GM12878 (cell line): Measurements from ENCODE around the gene MRPS18A. TPM values are rescaled to one million over a fixed set of nuclear protein-coding genes. Genes with fewer than 3 reads are reported as not detected.

ENCODE experiments used
- ATAC-seq: fragments of 200-7000 bp; cut with Tn5 transposase; 3 replicates; pipeline ENCODE4 v1.9.1; 2020; ENCODE audit warnings: mild to moderate bottlenecking, moderate library complexity
- BruUV-seq: library from RNA; stranded (reverse); fragments of 400-500 nt; replicated peaks from 2 replicates; lab custom pipeline; 2021; lab: Mats Ljungman, UMichigan
- CTCF ChIA-PET: fragments of 300-600 bp; sonication (Branson Sonifier 250); formaldehyde crosslinking; extraction: SDS; loops from one replicate; lab custom pipeline; 2021; ENCODE audit warnings: inconsistent platforms; lab: Yijun Ruan, JAX
- POLR2A ChIA-PET: fragments of 350-600 bp; formaldehyde crosslinking; extraction: SDS; loops from one replicate; lab custom pipeline; 2021; ENCODE audit warnings: inconsistent platforms; lab: Charles Lee
- RAD21 ChIA-PET: fragments of 300-600 bp; sonication (Branson Sonifier 250); formaldehyde crosslinking; loops from one replicate; lab custom pipeline; 2023; ENCODE audit warnings: antibody characterized with exemption; ENCODE audit not compliant: unreplicated experiment; lab: Charles Lee
- SMC1A ChIA-PET: fragments of 300-600 bp; sonication (Branson Sonifier 250); formaldehyde crosslinking; loops from one replicate; lab custom pipeline; 2023; ENCODE audit not compliant: unreplicated experiment, uncharacterized antibody; lab: Charles Lee
- DNase-seq: peaks from one replicate; pipeline ENCODE4 v3.0.0-alpha.2; 2011; ENCODE audit warnings: low read depth, low spot score
- FAIRE-seq: peaks from 3 replicates; lab custom pipeline; 2011; peaks lifted over from hg19 to GRCh38; lab: Jason Lieb, UNC
- H2AFZ ChIP-seq: 2 replicates; pipeline ENCODE4 v1.6.0; 2011; ENCODE audit warnings: low read depth, low read length, control low read depth; ENCODE audit not compliant: control insufficient read depth
- H3K27ac ChIP-seq: 2 replicates; pipeline ENCODE4 v1.5.1; 2011; ENCODE audit warnings: control low read depth; ENCODE audit not compliant: control insufficient read depth, insufficient read depth
- H3K27me3 ChIP-seq, 2 experiments: replicated peaks in 1 of 2; 2 replicates each; pipeline versions ENCODE4 v1.6.0 to v1.6.1; 2011; ENCODE audit warnings: low read length in 1 of 2; ENCODE audit not compliant: control insufficient read depth in 2 of 2, insufficient read depth in 2 of 2
- H3K36me3 ChIP-seq, 2 experiments: 2 replicates each; pipeline ENCODE4 v1.5.1; 2011; ENCODE audit warnings: low read length in 1 of 2; ENCODE audit not compliant: control insufficient read depth in 2 of 2, insufficient read depth in 2 of 2
- H3K4me1 ChIP-seq: 2 replicates; pipeline ENCODE4 v1.6.1; 2011; ENCODE audit warnings: mild to moderate bottlenecking, low read length, moderate library complexity, mixed read lengths; ENCODE audit not compliant: control insufficient read depth, insufficient read depth
- H3K4me2 ChIP-seq: 2 replicates; pipeline ENCODE4 v1.6.0; 2011; ENCODE audit warnings: control low read depth; ENCODE audit not compliant: control insufficient read depth, insufficient read depth
- H3K4me3 ChIP-seq: fragments of 200-600 bp; sonication (generic); 2 replicates; pipeline ENCODE4 v1.5.1; 2016
- H3K79me2 ChIP-seq: 2 replicates; pipeline ENCODE4 v1.6.0; 2011; ENCODE audit warnings: low read length; ENCODE audit not compliant: control insufficient read depth, insufficient read depth
- H3K9ac ChIP-seq: 2 replicates; pipeline ENCODE4 v1.8.0; 2011; ENCODE audit warnings: low read length, control low read depth, mixed read lengths; ENCODE audit not compliant: control insufficient read depth, insufficient read depth
- H3K9me3 ChIP-seq: replicated peaks from 3 replicates; pipeline ENCODE4 v1.5.1; 2011; ENCODE audit warnings: mild to moderate bottlenecking, low read length; ENCODE audit not compliant: control insufficient read depth, insufficient read depth
- H4K20me1 ChIP-seq: 2 replicates; pipeline ENCODE4 v1.6.0; 2011; ENCODE audit not compliant: control insufficient read depth, insufficient read depth
- BCL3 ChIP-seq: IDR thresholded peaks from 2 replicates; pipeline ENCODE4 v1.6.1; 2011; ENCODE audit warnings: borderline replicate concordance, low read depth, mild to moderate bottlenecking, moderate library complexity, low read length; ENCODE audit not compliant: insufficient read depth, poor library complexity, severe bottlenecking
- CHD1 ChIP-seq: IDR thresholded peaks from 2 replicates; pipeline ENCODE4 v1.6.1; 2012; ENCODE audit warnings: low read depth, low read length, improper control_type of control experiment
- HDAC2 ChIP-seq: fragments of 200-600 bp; sonication (generic); IDR thresholded peaks from 2 replicates; pipeline ENCODE4 v1.6.1; 2017
- IRF4 ChIP-seq: IDR thresholded peaks from 2 replicates; pipeline ENCODE4 v1.6.1; 2011; ENCODE audit warnings: low read depth, low read length
- PRDM15 ChIP-seq: fragments of 450-650 bp; formaldehyde crosslinking; IDR thresholded peaks from 2 replicates; pipeline ENCODE4 v1.4.0; 2020; ENCODE audit warnings: mild to moderate bottlenecking, moderate library complexity
- WGBS: methylation state at CpG from one replicate; pipeline ENCODE4 v1.1.6; 2016; ENCODE audit warnings: low lambda C conversion rate; ENCODE audit not compliant: insufficient replicate concordance, insufficient coverage; ENCODE audit errors: missing lambda C conversion rate; 5-methylcytosine and 5-hydroxymethylcytosine counted together
- in situ Hi-C: fragments of 300-500 bp; cut with MboI; formaldehyde crosslinking; loops from 9 replicates; pipeline ENCODE4 v1.14.3; 2018; ENCODE audit warnings: mixed read lengths
- intact Hi-C: fragments of 100-400 bp; cut with micrococcal nuclease; formaldehyde crosslinking; loops from one replicate; pipeline ENCODE4 v1.14.2; 2022; ENCODE audit not compliant: unreplicated experiment
- polyA plus RNA-seq, 11 experiments: library from polyadenylated mRNA; depleted of rRNA in 4 of 11; unstranded in 6 of 11; stranded (reverse) in 5 of 11; fragments of >200 nt; fragmentation: Nextera tagmentation in 4 of 11; fragmentation: Illumina TruSeq in 1 of 11; extraction: Ambion mirVana in 4 of 11; extraction: Trizol in 1 of 11; gene quantifications; 1 replicate in 1 of 11; 2 replicates in 10 of 11; pipeline versions ENCODE4 v1.2.1 to v1.2.3, GENCODE V29; 2011 to 2016; ENCODE audit warnings: inconsistent platforms in 2 of 11, missing spikeins in 2 of 11, low read depth in 1 of 11
- total RNA-seq, 4 experiments: library from RNA; depleted of rRNA in 3 of 4; stranded (reverse); fragments of >200 nt in 3 of 4; fragmentation: Illumina TruSeq in 1 of 4; extraction: Trizol in 1 of 4; gene quantifications; 2 replicates each; pipeline versions ENCODE4 v1.2.1 to v1.2.3, GENCODE V29; 2013 to 2021

Gene MRPS18A
- total and polyA plus RNA-seq, 10 of the 15 experiments (the other 5 are each of a cell fraction or from before 2014, with no cell fraction given) = 66.3 to 158 (median 98.7) TPM

- Histone ChIP-seq H3K4me3 (no peak overlapping the region), H3K36me3 (no peaks in the 10 kb centered on the region), H2AFZ (no peak overlapping the region), H3K9me3 (no peaks in the 10 kb centered on the region), H3K4me1 (peaks cover 26% of the 10 kb centered on the region), H3K27me3 (no peaks in the 10 kb centered on the region), H3K9ac (no peak overlapping the region), H3K79me2 (no peaks in the 10 kb centered on the region; the same call in 1 of the 2 replicates), H3K27ac (no peak overlapping the region), H4K20me1 (no peaks in the 10 kb centered on the region), H3K4me2 (no peak overlapping the region)
- ChIA-PET POLR2A (interaction anchor here (0.6 kb wide), 2 partner anchors 9 to 26 kb away, joined by 3 read pairs; no protein-coding TSS in a partner anchor), CTCF (interaction anchor here (1.2 to 3.2 kb wide), 4 partner anchors 16 to 55 kb away, joined by 4 to 37 read pairs (median 10); no protein-coding TSS in a partner anchor), RAD21 (interaction anchor here (0.8 kb wide), 1 partner anchor 360 kb away, joined by 4 read pairs; no protein-coding TSS in a partner anchor), SMC1A (interaction anchor here (0.9 to 1.4 kb wide), 4 partner anchors 39 to 360 kb away, joined by 3 to 5 read pairs (median 4); no protein-coding TSS in a partner anchor)
- intact Hi-C loops (no loop called here), in situ Hi-C loops (no loop called here)
- no peak for DNase-seq
- no peak for FAIRE-seq
- TF ChIP-seq IRF4 (no peak), HDAC2 (no peak), BCL3 (no peak), PRDM15 (CRISPR knock-in tag) (no peak), CHD1 (no peak)
- BruUV-seq = no TSS peak
- no peak for ATAC-seq
- 93% methylated on average over 7 of the region's 7 CpGs for WGBS
Observed at GRCh38 chr6:43719511-43719910, 31.9 kb upstream of the MRPS18A start.
